ENCODE data around the gene TCP11.

DNA sequence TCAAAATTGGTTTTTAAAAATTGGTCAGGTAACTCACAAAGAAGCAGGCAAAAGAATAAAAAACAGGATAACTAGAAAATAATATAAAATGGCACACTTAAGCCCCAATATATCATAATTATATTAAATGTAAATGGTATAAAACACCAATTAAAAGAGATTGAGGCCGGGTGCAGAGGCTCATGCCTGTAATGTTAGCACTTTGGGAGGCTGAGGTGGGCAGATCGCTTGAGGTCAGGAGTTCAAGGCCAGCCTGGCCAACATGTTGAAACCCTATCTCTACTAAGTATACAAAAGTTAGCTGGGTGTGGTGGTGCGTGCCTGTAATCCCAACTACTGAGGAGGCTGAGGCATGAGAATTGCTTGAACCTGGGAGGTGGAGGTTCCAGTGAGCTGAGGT, 36.1 kb downstream of the TCP11 start:
- TF ChIP-seq CTCF (IDR thresholded peaks at IDR 0.05) (no peak), POLR2A (IDR thresholded peaks at IDR 0.05) (no peak)

Data from right lobe of liver (tissue), 4 donors.